Skeletal muscle tissue (tissue), 4 donors: ENCODE measurements around the gene DNAJA4. TPM values are rescaled to one million over a fixed set of nuclear protein-coding genes. Genes with fewer than 3 reads are reported as not detected.

Experiments used
- H3K27ac ChIP-seq: one replicate; pipeline ENCODE4 v1.7.0; 2013; ENCODE audit warnings: mild to moderate bottlenecking, low read depth, low read length, inconsistent platforms
- H3K27me3 ChIP-seq, 3 donors: one replicate each; pipeline ENCODE4 v1.7.0; 2013; ENCODE audit warnings: low read length in 3 of 3; ENCODE audit not compliant: control insufficient read depth in 3 of 3, insufficient read depth in 3 of 3
- H3K36me3 ChIP-seq, 3 donors: one replicate each; pipeline ENCODE4 v1.7.0; 2013; ENCODE audit warnings: low read length in 3 of 3; ENCODE audit not compliant: control insufficient read depth in 3 of 3, insufficient read depth in 3 of 3
- H3K4me1 ChIP-seq, 3 donors: one replicate each; pipeline ENCODE4 v1.7.0; 2013; ENCODE audit warnings: low read length in 3 of 3, mild to moderate bottlenecking in 3 of 3; ENCODE audit not compliant: control insufficient read depth in 3 of 3, insufficient read depth in 3 of 3
- H3K4me3 ChIP-seq, 3 donors: one replicate each; pipeline ENCODE4 v1.7.0; 2013; ENCODE audit warnings: low read length in 3 of 3
- H3K9ac ChIP-seq, 3 donors: one replicate each; pipeline ENCODE4 v1.7.0; 2013; ENCODE audit warnings: low read length in 3 of 3, mild to moderate bottlenecking in 3 of 3, moderate library complexity in 2 of 3, low read depth in 1 of 3
- H3K9me3 ChIP-seq, 3 donors: one replicate each; pipeline ENCODE4 v1.7.0; 2013; ENCODE audit warnings: low read length in 3 of 3; ENCODE audit not compliant: control insufficient read depth in 3 of 3
- total RNA-seq: library from RNA; depleted of rRNA; stranded (reverse); fragments of >200 nt; gene quantifications from one replicate; pipeline ENCODE4 v1.2.3, GENCODE V29; 2014
- donor health status: Osteomylitis.

Gene DNAJA4
- total RNA-seq, 1 donor from 2014 or later = 22.4 TPM

DNA sequence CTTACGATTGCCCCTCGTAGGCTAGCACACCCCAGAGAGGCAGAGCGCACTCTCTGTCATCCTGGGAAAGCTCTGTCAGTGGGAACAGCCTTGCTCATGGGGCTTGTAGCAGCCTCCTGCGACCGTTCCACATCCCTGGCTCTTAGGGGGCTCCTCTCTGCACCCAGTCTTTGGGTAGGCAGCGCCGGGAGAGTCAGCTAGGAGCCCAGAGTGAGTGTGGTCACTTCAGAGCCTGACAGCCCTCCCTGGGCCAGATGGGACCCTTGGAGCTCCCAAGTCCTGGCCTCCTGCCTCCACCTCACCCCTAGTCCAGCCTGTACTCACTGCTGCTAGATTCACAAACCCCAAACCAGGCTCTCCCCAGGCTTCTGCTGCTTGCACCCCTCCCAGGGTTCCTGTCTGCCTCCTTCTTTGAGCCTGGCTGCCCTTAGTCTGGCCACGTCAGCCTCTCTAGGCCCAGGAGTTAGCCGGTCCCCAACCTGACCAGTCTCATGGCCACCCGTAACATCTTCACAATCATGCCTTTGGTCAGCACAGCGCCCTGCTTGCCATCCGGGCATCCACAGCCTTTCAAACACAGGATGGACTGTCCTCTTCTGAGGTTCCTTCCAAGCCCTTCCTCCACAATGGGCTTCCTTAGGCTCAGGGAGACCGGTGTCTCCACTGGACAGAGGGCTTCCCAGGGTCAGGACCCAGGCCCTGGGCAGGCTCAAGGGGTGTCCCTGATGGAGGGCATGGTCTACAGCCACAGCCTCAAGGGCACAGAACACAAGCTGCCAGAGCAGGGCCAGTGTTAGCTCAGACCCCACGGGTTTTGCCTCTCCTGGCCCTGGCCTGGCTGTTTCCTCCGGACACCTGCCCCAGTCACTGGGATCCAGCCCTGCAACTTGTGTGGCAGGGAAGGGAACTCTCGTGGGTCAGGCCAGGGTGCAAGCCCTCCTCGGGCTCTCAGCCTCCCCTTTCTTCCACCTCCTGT, 34.6 kb upstream of the DNAJA4 start:
- no peak overlapping the region for H3K4me3 ChIP-seq
- peaks cover 0 to 3% (median 0%) of the 10 kb centered on the region in 3 donors for H3K27me3 ChIP-seq
- no peaks in the 10 kb centered on the region for H3K4me1 ChIP-seq
- H3K9me3 ChIP-seq = peaks cover 0 to 3% (median 0%) of the 10 kb centered on the region in 3 donors
- no peaks in the 10 kb centered on the region for H3K36me3 ChIP-seq
- H3K27ac ChIP-seq = no peak overlapping the region
- H3K9ac ChIP-seq = no peak overlapping the region

DNA sequence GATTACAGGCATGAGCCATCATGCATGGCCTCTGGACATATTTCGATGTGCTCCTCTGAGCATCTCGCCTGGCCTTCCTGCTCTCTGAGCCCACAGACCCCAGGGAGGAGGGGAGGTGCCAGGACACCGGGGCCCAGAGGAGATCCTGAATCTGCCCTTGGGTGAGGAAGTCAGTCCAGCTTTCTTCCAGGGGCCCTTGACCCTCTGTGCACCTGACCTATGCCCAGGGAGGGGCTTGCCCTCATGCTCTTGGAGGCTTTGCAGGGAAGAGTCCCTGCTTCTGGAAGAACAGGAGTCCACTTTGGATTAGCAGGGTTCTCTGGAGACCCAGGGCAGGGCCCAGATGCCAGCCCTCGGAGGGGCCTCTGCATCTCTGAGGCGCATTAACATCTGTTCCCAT, 31.4 kb upstream of the DNAJA4 start:
- Histone ChIP-seq H3K27ac (no peak overlapping the region), H3K36me3 (no peaks in the 10 kb centered on the region), H3K4me1 (no peaks in the 10 kb centered on the region), H3K4me3 (no peak overlapping the region), H3K9ac (no peak overlapping the region), H3K27me3 (peaks cover 0 to 3% (median 0%) of the 10 kb centered on the region in 3 donors), H3K9me3 (no peaks in the 10 kb centered on the region)

DNA sequence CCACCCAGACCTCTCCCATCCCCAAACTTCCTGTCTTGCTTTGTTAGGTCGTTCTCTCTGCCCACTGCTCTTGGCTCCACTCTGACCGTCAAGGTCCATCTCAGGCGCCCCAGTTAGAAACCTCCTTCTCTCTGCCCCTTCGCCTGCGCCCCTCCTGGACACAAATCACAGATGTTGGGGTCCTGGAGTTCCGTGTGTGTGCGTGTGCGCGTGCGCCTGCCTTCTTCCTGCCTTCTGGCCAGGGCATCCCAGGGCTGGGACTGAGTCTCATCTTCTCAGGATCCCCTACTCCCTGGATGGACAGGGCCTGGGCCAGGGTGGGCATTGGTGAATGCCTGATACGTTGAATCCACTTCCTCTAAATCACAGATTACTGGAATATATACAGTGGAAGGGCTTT, 30.9 kb upstream of the DNAJA4 start:
- no peak overlapping the region for H3K27ac ChIP-seq
- H3K4me3 ChIP-seq = no peak overlapping the region
- no peaks in the 10 kb centered on the region for H3K4me1 ChIP-seq
- H3K9me3 ChIP-seq = no peaks in the 10 kb centered on the region
- no peak overlapping the region for H3K9ac ChIP-seq
- H3K36me3 ChIP-seq = no peaks in the 10 kb centered on the region
- H3K27me3 ChIP-seq = peaks cover 0 to 3% (median 0%) of the 10 kb centered on the region in 3 donors

DNA sequence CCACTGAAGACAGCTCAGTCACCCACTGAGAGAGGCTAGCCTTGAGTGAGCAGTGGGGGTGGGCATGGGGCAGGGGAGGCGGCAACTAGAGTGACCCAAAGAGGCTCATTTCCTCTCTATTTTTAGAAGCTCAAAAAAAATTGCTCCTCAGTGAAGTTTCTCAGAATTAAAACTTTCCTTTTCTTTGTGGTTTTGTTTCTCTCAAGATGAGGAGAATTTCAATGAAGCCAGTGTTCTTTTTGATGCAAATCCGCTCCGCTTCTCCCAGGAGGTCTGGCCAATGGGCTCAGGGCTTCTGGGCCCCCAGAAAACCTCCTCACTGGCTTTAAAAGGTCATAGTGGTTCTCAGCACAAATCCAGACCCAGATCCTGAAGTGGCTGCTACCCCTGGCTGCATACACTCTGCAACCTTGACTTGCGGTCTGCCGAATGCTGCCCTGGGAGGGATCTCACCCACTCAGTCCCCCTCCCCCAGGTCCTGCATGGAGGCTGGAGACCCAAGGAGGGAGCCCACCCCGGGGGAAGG, 29.8 kb upstream of the DNAJA4 start, which contains the start of gene ACSBG1:
Gene ACSBG1 (minus strand): TSS at position 51 of the 526 bp plus-strand sequence. CDS start 64 bp downstream, outside the sequence.
- peaks cover 0 to 3% (median 0%) of the 10 kb centered on the region in 3 donors for H3K27me3 ChIP-seq
- H3K9ac ChIP-seq = no peak within 1 kb of the TSS
- peaks cover 0 to under 1% (median under 1%) of the 10 kb centered on the region in 3 donors for H3K4me1 ChIP-seq
- H3K36me3 ChIP-seq = no peaks in the 10 kb centered on the region
- H3K9me3 ChIP-seq = no peaks in the 10 kb centered on the region
- no peak within 1 kb of the TSS for H3K4me3 ChIP-seq
- no peak within 1 kb of the TSS for H3K27ac ChIP-seq

DNA sequence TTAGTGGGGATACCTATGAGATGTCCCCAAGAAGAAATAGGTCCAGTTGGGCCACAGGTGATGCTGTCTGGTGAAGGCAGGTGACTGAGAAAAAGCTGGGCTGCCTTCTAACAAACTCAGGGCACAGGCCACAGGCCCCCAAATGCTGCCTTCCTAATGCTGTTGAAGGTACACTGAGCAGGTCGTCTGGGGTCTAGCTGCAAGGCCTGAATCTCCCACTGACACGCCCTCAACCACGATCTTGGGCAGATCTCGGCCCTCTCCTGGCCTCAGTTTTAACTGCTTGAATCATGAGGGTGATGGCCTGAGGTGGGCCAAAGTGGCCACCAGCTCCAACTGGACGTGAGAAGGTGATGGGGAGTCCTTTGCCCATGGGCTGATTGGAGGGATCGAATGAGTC, 27.9 kb upstream of the DNAJA4 start:
- Histone ChIP-seq H3K4me1 (peaks cover 0 to 5% (median 5%) of the 10 kb centered on the region in 3 donors), H3K27ac (no peak overlapping the region), H3K36me3 (no peaks in the 10 kb centered on the region), H3K4me3 (no peak overlapping the region), H3K27me3 (no peaks in the 10 kb centered on the region), H3K9me3 (no peaks in the 10 kb centered on the region), H3K9ac (no peak overlapping the region)

DNA sequence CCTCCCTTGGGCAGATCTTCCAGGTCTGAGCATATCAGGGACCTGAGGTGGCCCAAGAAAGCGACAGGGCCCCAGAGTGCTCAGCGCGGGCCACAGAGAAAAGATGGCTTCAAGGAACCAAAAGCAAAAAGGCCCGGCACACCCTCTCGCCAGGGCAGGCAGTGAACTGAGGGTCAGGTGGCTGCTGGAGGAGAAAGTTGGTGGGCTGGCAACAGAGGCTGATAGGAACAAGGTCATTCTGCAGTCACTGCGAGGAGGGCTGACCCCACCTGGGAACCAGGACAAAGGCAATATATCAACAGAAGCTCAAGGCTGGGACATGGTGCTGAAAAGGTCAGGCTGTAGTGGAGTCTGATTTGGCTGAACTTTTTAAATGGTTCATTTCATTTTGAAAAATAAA, 27.2 kb upstream of the DNAJA4 start:
- Histone ChIP-seq H3K36me3 (no peaks in the 10 kb centered on the region), H3K9ac (no peak overlapping the region), H3K9me3 (no peaks in the 10 kb centered on the region), H3K4me3 (no peak overlapping the region), H3K27me3 (no peaks in the 10 kb centered on the region), H3K27ac (no peak overlapping the region), H3K4me1 (peaks cover 0 to 5% (median 5%) of the 10 kb centered on the region in 3 donors)

DNA sequence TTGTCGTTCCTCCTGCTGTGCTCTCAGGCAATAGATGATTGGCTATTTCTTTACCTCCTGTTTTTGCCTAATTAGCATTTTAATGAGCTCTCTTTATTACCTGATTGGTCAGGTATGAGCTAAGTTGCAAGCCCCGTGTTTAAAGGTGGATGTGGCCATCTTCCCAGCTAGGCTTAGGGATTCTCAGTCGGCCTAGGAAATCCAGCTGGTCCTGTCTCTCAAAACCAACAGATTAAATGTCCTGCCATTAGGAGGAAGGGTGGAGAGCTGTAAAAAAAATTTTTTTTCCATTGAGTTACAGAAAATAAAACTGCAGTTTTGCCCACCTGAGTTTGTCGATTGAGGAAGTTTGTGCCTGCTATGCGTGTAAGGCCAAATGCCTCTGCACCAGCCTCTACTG, 24.6 kb upstream of the DNAJA4 start:
- Histone ChIP-seq H3K36me3 (no peaks in the 10 kb centered on the region), H3K4me1 (peaks cover 0 to 12% (median 5%) of the 10 kb centered on the region in 3 donors), H3K27me3 (no peaks in the 10 kb centered on the region), H3K9me3 (no peaks in the 10 kb centered on the region), H3K9ac (no peak overlapping the region), H3K27ac (no peak overlapping the region), H3K4me3 (no peak overlapping the region)

DNA sequence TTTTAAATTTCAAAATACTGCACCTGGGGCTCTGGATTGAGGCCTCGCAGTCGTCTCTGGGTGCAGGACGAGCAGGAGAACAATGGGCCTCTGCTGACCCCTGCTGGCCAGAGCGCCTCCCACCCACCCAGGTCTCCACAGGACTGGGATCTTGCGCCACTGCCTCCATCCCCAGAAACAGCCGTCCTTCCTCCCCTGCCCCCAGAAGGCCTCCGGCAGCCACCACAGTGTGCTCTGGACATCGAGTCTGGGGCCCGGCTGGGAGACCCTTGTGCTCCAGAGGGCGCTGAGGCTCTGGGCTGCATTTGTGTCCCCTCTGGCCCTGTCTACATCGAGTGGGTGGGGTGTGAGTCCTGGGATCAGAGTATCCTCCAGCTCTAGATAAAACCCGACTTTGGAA, 23.3 kb upstream of the DNAJA4 start:
- Histone ChIP-seq H3K4me1 (peaks cover 0 to 12% (median 5%) of the 10 kb centered on the region in 3 donors), H3K4me3 (no peak overlapping the region), H3K27me3 (no peaks in the 10 kb centered on the region), H3K9ac (no peak overlapping the region), H3K36me3 (no peaks in the 10 kb centered on the region), H3K9me3 (no peaks in the 10 kb centered on the region), H3K27ac (no peak overlapping the region)

DNA sequence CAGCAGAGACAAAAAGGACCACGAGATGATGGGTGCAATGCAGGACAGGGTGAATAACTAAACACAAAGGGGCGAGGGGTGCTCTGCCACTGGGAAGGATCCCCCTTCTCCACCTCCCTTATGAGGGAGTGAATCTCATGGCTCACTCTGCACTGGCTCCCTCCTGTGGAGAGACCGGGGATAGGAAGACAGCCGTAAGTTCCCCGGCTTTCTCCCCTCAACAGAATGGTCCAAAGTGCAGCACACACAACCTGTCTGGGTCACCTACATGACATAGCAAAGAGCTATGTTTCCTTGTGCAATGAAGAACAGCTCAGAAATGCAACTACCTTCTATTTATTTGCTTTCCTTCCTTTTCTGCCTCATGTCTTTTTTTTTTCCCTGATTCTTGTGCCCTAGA, 22.2 kb upstream of the DNAJA4 start:
- no peak overlapping the region for H3K27ac ChIP-seq
- no peaks in the 10 kb centered on the region for H3K9me3 ChIP-seq
- peaks cover 0 to 12% (median 5%) of the 10 kb centered on the region in 3 donors for H3K4me1 ChIP-seq
- no peaks in the 10 kb centered on the region for H3K27me3 ChIP-seq
- no peaks in the 10 kb centered on the region for H3K36me3 ChIP-seq
- H3K4me3 ChIP-seq = no peak overlapping the region
- H3K9ac ChIP-seq = no peak overlapping the region

DNA sequence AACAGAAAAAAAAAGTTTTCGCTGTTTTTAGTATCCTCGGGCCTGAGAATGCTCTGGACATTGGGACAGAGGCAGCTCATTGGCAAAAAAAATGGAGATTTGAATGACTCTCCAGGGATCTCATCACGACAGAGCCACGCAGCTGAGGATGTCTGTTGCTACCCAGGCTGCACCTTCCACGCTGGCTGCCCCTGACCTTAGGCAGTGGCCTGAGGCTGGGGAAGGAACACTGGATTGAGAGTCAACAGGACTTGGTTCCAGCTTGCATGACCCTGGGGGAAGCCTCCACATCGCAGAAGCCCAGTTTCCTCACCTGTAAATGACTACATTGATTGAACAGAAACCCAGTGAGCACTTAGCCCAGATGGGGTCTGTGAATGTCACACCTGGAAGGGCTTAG, 21.3 kb upstream of the DNAJA4 start:
- Histone ChIP-seq H3K4me3 (no peak overlapping the region), H3K9me3 (no peaks in the 10 kb centered on the region), H3K36me3 (no peaks in the 10 kb centered on the region), H3K4me1 (peaks cover 0 to 12% (median 5%) of the 10 kb centered on the region in 3 donors), H3K27ac (no peak overlapping the region), H3K27me3 (no peaks in the 10 kb centered on the region), H3K9ac (peak overlapping the region in 1 of 3 donors; percentile 25)
